GM19467 (cell line): Measurements from ENCODE around the gene PLEKHG3.

Experiments used
- ATAC-seq: cut with Tn5 transposase; IDR thresholded peaks from one replicate; pipeline ENCODE4 v1.9.1; 2021; ENCODE audit warnings: mild to moderate bottlenecking, moderate library complexity; ENCODE audit not compliant: unreplicated experiment

The PLEKHG3 gene

GRCh38 chr14:64706119-64706592 lies 1.9 kb downstream of the PLEKHG3 start:
- no peak for ATAC-seq

- ATAC-seq: no peak
These were observed 2.5 kb downstream of the PLEKHG3 start for GRCh38 chr14:64706593-64707193.

GRCh38 chr14:64707661-64708060 lies 3.4 kb downstream of the PLEKHG3 start:
- no peak for ATAC-seq

- ATAC-seq: no peak
These were observed 4.2 kb downstream of the PLEKHG3 start for GRCh38 chr14:64708148-64709004.

GRCh38 chr14:64709126-64709525 lies 4.9 kb downstream of the PLEKHG3 start:
- ATAC-seq: no peak

- no peak for ATAC-seq
These were observed 6.8 kb downstream of the PLEKHG3 start for GRCh38 chr14:64711039-64711438.

GRCh38 chr14:64713677-64714076 lies 9.5 kb downstream of the PLEKHG3 start:
- no peak for ATAC-seq

GRCh38 chr14:64714432-64715025 lies 10.3 kb downstream of the PLEKHG3 start:
- no peak for ATAC-seq

GRCh38 chr14:64715146-64715627 lies 11.0 kb downstream of the PLEKHG3 start:
- no peak for ATAC-seq

- ATAC-seq: no peak
These were observed 11.6 kb downstream of the PLEKHG3 start for GRCh38 chr14:64715628-64716412.

GRCh38 chr14:64717870-64718269 lies 13.6 kb downstream of the PLEKHG3 start:
- ATAC-seq: no peak

- no peak for ATAC-seq
These were observed 14.5 kb downstream of the PLEKHG3 start for GRCh38 chr14:64718762-64719161.

GRCh38 chr14:64719601-64720000 lies 15.4 kb downstream of the PLEKHG3 start:
- ATAC-seq: no peak

GRCh38 chr14:64720131-64720576 lies 15.9 kb downstream of the PLEKHG3 start:
- no peak for ATAC-seq

GRCh38 chr14:64721391-64721791 lies 17.2 kb downstream of the PLEKHG3 start:
- ATAC-seq: no peak

- ATAC-seq: no peak
These were observed 17.7 kb downstream of the PLEKHG3 start for GRCh38 chr14:64721899-64722298.

- no peak for ATAC-seq
These were observed 18.7 kb downstream of the PLEKHG3 start for GRCh38 chr14:64722842-64723447.

- ATAC-seq: no peak
These were observed 19.7 kb downstream of the PLEKHG3 start for GRCh38 chr14:64723691-64724577.

GRCh38 chr14:64724578-64724930 lies 20.3 kb downstream of the PLEKHG3 start:
- no peak for ATAC-seq
